Activated T-helper 2 cell treated with anti-CD3 and anti-CD28 coated beads, Interferon-gamma antibody, Interleukin-2, Interleukin-4, amounts not matched to agents 10 μg/mL and 5 μg/mL and 100 μg/mL, durations not matched to agents 14 hours and 24 hours and 36 hours (primary cell): ENCODE data around the gene FRA10AC1. TPM values are rescaled to one million over a fixed set of nuclear protein-coding genes. Genes with fewer than 3 reads are reported as not detected.

Source experiments
- DNase-seq: peaks from one replicate; pipeline ENCODE4 v3.0.0; 2021; ENCODE audit warnings: low spot score
- H3K27ac Mint-ChIP-seq: one replicate; pipeline ENCODE4 v1.8.0; 2021; ENCODE audit warnings: mixed read lengths
- H3K27me3 Mint-ChIP-seq: one replicate; pipeline ENCODE4 v1.8.0; 2021; ENCODE audit warnings: low read depth, mixed read lengths
- H3K36me3 Mint-ChIP-seq: one replicate; pipeline ENCODE4 v1.8.0; 2021; ENCODE audit warnings: low read depth, mixed read lengths
- H3K4me1 Mint-ChIP-seq: one replicate; pipeline ENCODE4 v1.8.0; 2021; ENCODE audit warnings: low read depth, mixed read lengths
- H3K4me3 Mint-ChIP-seq: one replicate; pipeline ENCODE4 v1.8.0; 2021; ENCODE audit warnings: low read depth, mild to moderate bottlenecking, moderate library complexity, mixed read lengths
- H3K9me3 Mint-ChIP-seq: one replicate; pipeline ENCODE4 v1.8.0; 2021; ENCODE audit warnings: mixed read lengths
- intact Hi-C: fragments of 100-400 bp; cut with micrococcal nuclease; formaldehyde crosslinking; loops from one replicate; pipeline ENCODE4 v1.15.1; 2023
- total RNA-seq: library from RNA; stranded (reverse); gene quantifications from 2 replicates; pipeline ENCODE4 v1.2.3, GENCODE V29; 2022

The FRA10AC1 gene
- total RNA-seq, 1 donor from 2014 or later: 18.6 TPM

DNA sequence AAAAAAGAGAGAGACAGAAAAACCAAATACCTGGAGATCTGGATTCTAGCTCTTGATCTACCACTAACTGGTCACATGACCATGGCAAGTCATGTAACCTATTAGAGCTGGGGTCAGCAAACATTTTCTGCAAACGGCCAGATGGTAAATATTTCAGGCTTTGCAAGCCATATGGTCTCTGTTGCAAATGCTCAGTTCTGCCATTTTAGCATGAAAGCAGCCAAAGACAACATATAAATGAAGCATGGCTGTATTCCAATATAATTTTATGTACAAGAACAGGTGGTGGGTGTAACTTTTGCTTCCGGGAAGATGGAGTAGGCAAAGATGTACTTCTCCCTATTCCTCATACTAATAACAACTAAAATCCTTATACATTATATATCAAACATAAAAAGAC is 6.7 kb downstream of the FRA10AC1 start:
- no peaks in the 10 kb centered on the region for H3K9me3 Mint-ChIP-seq
- no peaks in the 10 kb centered on the region for H3K27me3 Mint-ChIP-seq
- H3K36me3 Mint-ChIP-seq: peaks cover 41% of the 10 kb centered on the region
- DNase-seq: no peak
- intact Hi-C loops: no loop called here
- peaks cover 7% of the 10 kb centered on the region for H3K4me1 Mint-ChIP-seq
- no peak overlapping the region for H3K4me3 Mint-ChIP-seq
- no peak overlapping the region for H3K27ac Mint-ChIP-seq

- Mint-ChIP-seq H3K36me3 (peaks cover 31% of the 10 kb centered on the region), H3K4me1 (no peaks in the 10 kb centered on the region), H3K27ac (no peak overlapping the region), H3K4me3 (no peak overlapping the region), H3K27me3 (no peaks in the 10 kb centered on the region), H3K9me3 (no peaks in the 10 kb centered on the region)
- DNase-seq: no peak
- intact Hi-C loops: no loop called here
Measured at GRCh38 chr10:93687737-93688136, 14.7 kb downstream of the FRA10AC1 start.

DNA sequence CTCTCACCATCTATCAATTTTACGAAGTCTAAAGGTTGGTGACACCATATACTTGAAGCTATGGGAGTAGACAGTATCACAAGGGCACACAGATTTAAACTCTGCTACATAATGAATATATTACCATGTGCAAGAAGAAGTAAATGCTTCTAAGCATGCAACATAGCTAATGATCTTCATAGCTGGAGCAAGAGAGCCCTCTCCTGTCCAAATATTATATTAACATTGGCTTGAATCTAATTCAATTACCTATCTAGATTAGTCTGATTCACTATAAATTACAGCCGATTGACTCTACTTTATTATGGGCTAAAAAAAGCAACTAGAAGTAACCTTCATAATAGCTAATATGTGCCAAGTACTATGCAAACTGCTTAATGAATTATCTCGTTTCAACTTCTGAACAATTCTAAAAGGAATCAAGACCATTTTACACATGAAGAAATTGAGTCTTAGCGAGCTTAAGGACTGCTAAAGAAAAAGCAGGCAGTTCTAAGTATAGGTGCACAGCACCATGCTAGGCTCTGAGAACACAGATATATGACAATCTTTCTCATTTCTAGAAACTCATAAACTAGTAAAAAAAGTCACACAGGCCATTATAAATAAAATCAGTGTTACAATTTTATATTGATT is 21.9 kb downstream of the FRA10AC1 start:
- intact Hi-C loops: no loop called here
- H3K4me3 Mint-ChIP-seq: no peak overlapping the region
- H3K9me3 Mint-ChIP-seq: no peaks in the 10 kb centered on the region
- H3K27me3 Mint-ChIP-seq: no peaks in the 10 kb centered on the region
- H3K36me3 Mint-ChIP-seq: peaks cover 26% of the 10 kb centered on the region
- DNase-seq: no peak
- no peaks in the 10 kb centered on the region for H3K4me1 Mint-ChIP-seq
- no peak overlapping the region for H3K27ac Mint-ChIP-seq

GRCh38 chr10:93678805-93679587 is 23.4 kb downstream of the FRA10AC1 start:
- Mint-ChIP-seq H3K4me1 (no peaks in the 10 kb centered on the region), H3K9me3 (no peaks in the 10 kb centered on the region), H3K4me3 (no peak overlapping the region), H3K36me3 (peaks cover 32% of the 10 kb centered on the region), H3K27me3 (no peaks in the 10 kb centered on the region), H3K27ac (no peak overlapping the region)
- no peak for DNase-seq
- intact Hi-C loops: no loop called here

DNA sequence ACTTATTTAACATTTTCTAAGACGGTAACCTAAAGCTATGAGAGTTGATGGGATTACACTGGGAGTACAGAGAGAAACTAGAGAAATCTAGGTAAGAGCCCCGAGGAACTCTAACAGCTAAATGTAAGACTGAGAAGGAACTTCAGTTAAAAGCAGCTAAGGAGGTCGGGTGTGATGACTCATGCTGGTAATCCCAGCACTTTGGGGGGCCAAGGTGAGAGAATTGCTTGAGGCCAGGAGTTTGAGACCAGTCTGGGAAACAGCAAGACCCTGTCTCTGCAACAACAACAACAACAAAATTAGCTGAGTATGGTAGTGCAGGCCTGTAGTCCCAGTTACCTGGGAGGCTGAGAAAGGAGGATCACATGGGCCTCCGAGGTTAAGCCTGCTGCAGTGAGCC is 24.0 kb downstream of the FRA10AC1 start:
- no peak for DNase-seq
- H3K4me3 Mint-ChIP-seq: no peak overlapping the region
- peaks cover 35% of the 10 kb centered on the region for H3K36me3 Mint-ChIP-seq
- no peaks in the 10 kb centered on the region for H3K27me3 Mint-ChIP-seq
- H3K4me1 Mint-ChIP-seq: no peaks in the 10 kb centered on the region
- intact Hi-C loops: no loop called here
- H3K27ac Mint-ChIP-seq: no peak overlapping the region
- no peaks in the 10 kb centered on the region for H3K9me3 Mint-ChIP-seq

DNA sequence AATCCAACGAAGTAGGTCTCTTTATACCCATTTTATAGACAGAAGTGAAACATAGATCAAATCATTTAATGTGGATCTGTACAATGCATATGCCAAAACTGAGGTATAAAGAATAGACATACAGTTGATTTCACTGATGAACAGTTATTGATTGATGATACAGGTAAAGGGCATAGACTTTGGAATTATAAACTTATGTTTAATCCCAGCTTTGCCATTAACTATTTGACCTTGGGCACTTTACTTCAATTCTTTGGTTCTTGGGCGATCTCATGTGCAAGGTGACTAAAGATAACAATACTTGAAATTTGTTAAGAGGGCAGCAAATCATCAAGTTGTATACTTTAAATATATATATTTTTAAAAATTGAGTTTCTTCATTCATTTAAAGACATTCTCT is 28.6 kb downstream of the FRA10AC1 start:
- Mint-ChIP-seq H3K9me3 (no peaks in the 10 kb centered on the region), H3K27ac (no peak overlapping the region), H3K36me3 (peaks cover 58% of the 10 kb centered on the region), H3K4me3 (no peak overlapping the region), H3K4me1 (peaks cover 2% of the 10 kb centered on the region), H3K27me3 (no peaks in the 10 kb centered on the region)
- no peak for DNase-seq
- intact Hi-C loops: no loop called here

- H3K27ac Mint-ChIP-seq: no peak overlapping the region
- peaks cover 2% of the 10 kb centered on the region for H3K4me1 Mint-ChIP-seq
- no peaks in the 10 kb centered on the region for H3K9me3 Mint-ChIP-seq
- intact Hi-C loops: no loop called here
- H3K27me3 Mint-ChIP-seq: no peaks in the 10 kb centered on the region
- no peak for DNase-seq
- no peak overlapping the region for H3K4me3 Mint-ChIP-seq
- H3K36me3 Mint-ChIP-seq: peaks cover 58% of the 10 kb centered on the region
Measured at GRCh38 chr10:93672890-93673289, 29.5 kb downstream of the FRA10AC1 start.

GRCh38 chr10:93672022-93672678 is 30.2 kb downstream of the FRA10AC1 start:
- Mint-ChIP-seq H3K27me3 (no peaks in the 10 kb centered on the region), H3K36me3 (peaks cover 57% of the 10 kb centered on the region)
- intact Hi-C loops: no loop called here

GRCh38 chr10:93671042-93671441 is 31.4 kb downstream of the FRA10AC1 start:
- H3K27me3 Mint-ChIP-seq: no peaks in the 10 kb centered on the region
- no peak overlapping the region for H3K27ac Mint-ChIP-seq
- intact Hi-C loops: no loop called here
- peaks cover 2% of the 10 kb centered on the region for H3K4me1 Mint-ChIP-seq
- no peak for DNase-seq
- no peak overlapping the region for H3K4me3 Mint-ChIP-seq
- H3K9me3 Mint-ChIP-seq: no peaks in the 10 kb centered on the region
- H3K36me3 Mint-ChIP-seq: peaks cover 53% of the 10 kb centered on the region

More at GRCh38 chr10:93672022-93672678, 30.2 kb downstream of the FRA10AC1 start:
- H3K9me3 Mint-ChIP-seq: no peaks in the 10 kb centered on the region
- no peak for DNase-seq
- H3K4me1 Mint-ChIP-seq: peaks cover 2% of the 10 kb centered on the region
- no peak overlapping the region for H3K4me3 Mint-ChIP-seq
- H3K27ac Mint-ChIP-seq: no peak overlapping the region

DNA sequence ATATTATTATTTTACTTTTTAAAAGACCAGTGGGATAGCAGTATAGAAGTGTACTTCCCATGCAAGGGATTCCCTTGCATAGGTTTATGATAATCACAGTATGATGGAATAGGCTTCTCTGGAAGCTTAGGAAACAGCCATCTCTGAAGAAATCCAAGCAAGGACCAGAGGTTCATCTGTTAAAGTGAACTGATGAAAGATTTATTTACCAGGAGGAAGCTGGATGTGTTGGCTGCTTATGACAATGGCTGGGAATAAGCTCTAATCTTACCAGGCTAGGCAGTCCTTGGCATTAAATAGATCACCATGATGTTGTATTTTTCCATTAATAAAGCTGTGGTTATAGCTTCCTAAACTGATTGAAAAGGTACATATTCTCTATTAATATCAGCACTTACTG is 32.0 kb downstream of the FRA10AC1 start:
- H3K36me3 Mint-ChIP-seq: peaks cover 51% of the 10 kb centered on the region
- H3K9me3 Mint-ChIP-seq: no peaks in the 10 kb centered on the region
- peaks cover 2% of the 10 kb centered on the region for H3K4me1 Mint-ChIP-seq
- no peaks in the 10 kb centered on the region for H3K27me3 Mint-ChIP-seq
- H3K27ac Mint-ChIP-seq: no peak overlapping the region
- intact Hi-C loops: no loop called here
- H3K4me3 Mint-ChIP-seq: no peak overlapping the region
- DNase-seq: no peak

DNA sequence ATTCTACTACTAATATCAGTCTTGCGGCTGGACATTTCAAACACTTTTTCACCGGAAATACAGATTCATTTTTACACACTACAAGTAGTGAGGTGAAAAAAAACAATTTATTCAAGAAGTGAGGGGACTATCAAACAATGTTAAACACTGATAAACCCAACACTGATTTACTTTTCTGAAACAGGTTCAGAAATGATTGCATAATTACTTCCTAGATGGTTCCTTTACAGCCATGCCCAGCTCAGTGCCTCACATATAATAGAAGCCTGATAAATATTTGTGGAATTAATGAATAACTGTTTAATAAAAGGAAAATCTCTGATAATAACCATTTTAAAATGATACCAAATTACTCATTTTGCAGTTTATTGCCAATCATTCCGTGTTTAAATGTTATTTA is 34.6 kb downstream of the FRA10AC1 start:
- no peak for DNase-seq
- H3K9me3 Mint-ChIP-seq: no peaks in the 10 kb centered on the region
- H3K27me3 Mint-ChIP-seq: no peaks in the 10 kb centered on the region
- H3K36me3 Mint-ChIP-seq: peaks cover 29% of the 10 kb centered on the region
- H3K4me3 Mint-ChIP-seq: no peak overlapping the region
- H3K27ac Mint-ChIP-seq: no peak overlapping the region
- H3K4me1 Mint-ChIP-seq: peaks cover 2% of the 10 kb centered on the region
- intact Hi-C loops: no loop called here

GRCh38 chr10:93666030-93666429 is 36.4 kb downstream of the FRA10AC1 start:
- Mint-ChIP-seq H3K4me3 (no peak overlapping the region), H3K27ac (no peak overlapping the region), H3K9me3 (no peaks in the 10 kb centered on the region), H3K27me3 (no peaks in the 10 kb centered on the region), H3K4me1 (no peaks in the 10 kb centered on the region), H3K36me3 (peaks cover 24% of the 10 kb centered on the region)
- no peak for DNase-seq
- intact Hi-C loops: no loop called here

- no peak overlapping the region for H3K27ac Mint-ChIP-seq
- H3K4me1 Mint-ChIP-seq: no peaks in the 10 kb centered on the region
- H3K4me3 Mint-ChIP-seq: no peak overlapping the region
- no peaks in the 10 kb centered on the region for H3K36me3 Mint-ChIP-seq
- H3K27me3 Mint-ChIP-seq: no peaks in the 10 kb centered on the region
- H3K9me3 Mint-ChIP-seq: no peaks in the 10 kb centered on the region
- DNase-seq: no peak
- intact Hi-C loops: no loop called here
Measured at GRCh38 chr10:93657757-93658156, 44.6 kb downstream of the FRA10AC1 start.
